ENCODE data around the gene IQCE. TPM values are rescaled to one million over a fixed set of nuclear protein-coding genes. Genes with fewer than 3 reads are reported as not detected.

Gene IQCE
- total RNA-seq, 4 donors from 2014 or later: 27.2 to 187 (median 55.5) TPM

DNA sequence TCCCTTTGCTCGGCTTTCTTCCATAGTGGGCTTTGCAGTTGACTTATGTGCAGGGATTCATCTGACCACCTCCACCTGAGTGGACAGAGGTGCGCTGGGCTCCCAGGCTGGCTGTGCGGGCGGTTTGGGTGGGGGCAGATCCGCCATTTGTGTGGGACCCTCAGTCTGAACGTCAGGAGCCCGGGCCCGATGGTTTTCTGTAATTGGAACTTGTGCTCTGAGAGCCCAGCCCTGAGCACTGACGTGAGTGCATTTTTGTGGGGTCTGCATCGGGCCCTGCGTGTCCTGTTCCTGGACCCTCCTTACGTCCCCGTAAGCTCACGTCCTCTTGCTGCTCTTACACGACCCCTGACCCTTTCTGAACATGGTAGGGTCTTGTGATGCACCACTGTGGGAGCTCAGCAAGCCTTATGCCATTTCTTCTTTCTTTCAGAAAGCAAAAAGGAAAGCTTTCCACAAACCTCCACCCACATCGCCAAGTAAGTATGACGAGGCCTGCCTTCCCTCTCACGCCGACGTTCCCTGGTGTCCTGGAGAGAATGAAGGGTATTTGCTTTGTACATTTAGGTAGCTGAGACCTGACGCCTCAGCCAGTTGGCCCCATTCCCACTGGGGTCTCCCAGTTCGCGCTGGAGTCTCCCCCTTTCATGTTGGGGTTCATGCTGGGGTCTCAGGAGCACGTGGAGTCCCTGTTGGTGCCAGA lies 9.9 kb downstream of the IQCE start:
- in situ Hi-C loops (cut with MboI; ENCODE audit: low pct_ligation_motif_present in 1 of 4, low pct_unique_long_range_greater_than_20kb in 1 of 4, low sequenced_read_pairs in 3 of 4) (no loop called here), intact Hi-C loops (cut with DNase I; ENCODE audit: low total_unique reads) (no loop called here)
- no peak overlapping the region for H3K27ac ChIP-seq
- DNase-seq: no peak
- 87 to 93% methylated on average over 6 to 24 of the region's 24 CpGs for WGBS, 2 donors (ENCODE audit: low coverage in 1 of 2)
- H3K36me3 ChIP-seq: peaks cover 0 to 7% (median 3%) of the 10 kb centered on the region in 4 donors
- peaks cover 0 to 20% (median 0%) of the 10 kb centered on the region in 4 donors for H3K4me1 ChIP-seq
- TF ChIP-seq POLR2AphosphoS5 (IDR thresholded peaks at IDR 0.05) (no peak), EP300 (IDR thresholded peaks at IDR 0.05; ENCODE audit: low read depth) (no peak), POLR2A (IDR thresholded peaks at IDR 0.05) (no peak)
- TF ChIP-seq, protein P1, sequence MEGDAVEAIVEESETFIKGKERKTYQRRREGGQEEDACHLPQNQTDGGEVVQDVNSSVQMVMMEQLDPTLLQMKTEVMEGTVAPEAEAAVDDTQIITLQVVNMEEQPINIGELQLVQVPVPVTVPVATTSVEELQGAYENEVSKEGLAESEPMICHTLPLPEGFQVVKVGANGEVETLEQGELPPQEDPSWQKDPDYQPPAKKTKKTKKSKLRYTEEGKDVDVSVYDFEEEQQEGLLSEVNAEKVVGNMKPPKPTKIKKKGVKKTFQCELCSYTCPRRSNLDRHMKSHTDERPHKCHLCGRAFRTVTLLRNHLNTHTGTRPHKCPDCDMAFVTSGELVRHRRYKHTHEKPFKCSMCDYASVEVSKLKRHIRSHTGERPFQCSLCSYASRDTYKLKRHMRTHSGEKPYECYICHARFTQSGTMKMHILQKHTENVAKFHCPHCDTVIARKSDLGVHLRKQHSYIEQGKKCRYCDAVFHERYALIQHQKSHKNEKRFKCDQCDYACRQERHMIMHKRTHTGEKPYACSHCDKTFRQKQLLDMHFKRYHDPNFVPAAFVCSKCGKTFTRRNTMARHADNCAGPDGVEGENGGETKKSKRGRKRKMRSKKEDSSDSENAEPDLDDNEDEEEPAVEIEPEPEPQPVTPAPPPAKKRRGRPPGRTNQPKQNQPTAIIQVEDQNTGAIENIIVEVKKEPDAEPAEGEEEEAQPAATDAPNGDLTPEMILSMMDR (IDR thresholded peaks at IDR 0.05): no peak
- H3K4me3 ChIP-seq: no peak overlapping the region
- H3K9me3 ChIP-seq: no peaks in the 10 kb centered on the region
- no peaks in the 10 kb centered on the region for H3K27me3 ChIP-seq

DNA sequence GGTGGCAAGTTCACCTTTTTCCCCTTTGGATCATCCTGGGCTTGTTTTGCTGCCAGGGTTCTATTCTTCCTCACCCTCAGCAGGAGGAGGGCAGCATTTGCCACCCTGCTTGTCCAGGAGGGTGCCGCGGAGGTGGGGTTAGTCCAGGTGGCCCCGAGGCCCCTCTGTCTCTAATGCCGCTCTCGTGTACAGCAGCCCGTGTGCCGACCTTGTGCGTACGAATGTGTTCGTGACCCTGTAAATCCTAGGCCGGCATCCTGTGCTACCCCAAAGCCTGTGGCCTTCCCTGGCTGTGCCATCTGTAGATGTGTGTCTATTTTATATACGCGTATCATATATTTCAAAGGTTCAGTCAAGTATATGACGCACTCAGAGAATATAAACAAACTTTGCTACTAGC lies 10.6 kb downstream of the IQCE start:
- Histone ChIP-seq H3K27ac (no peak overlapping the region), H3K4me3 (no peak overlapping the region), H3K9me3 (no peaks in the 10 kb centered on the region), H3K36me3 (peaks cover 0 to 12% (median 3%) of the 10 kb centered on the region in 4 donors), H3K27me3 (no peaks in the 10 kb centered on the region), H3K4me1 (peaks cover 0 to 20% (median 0%) of the 10 kb centered on the region in 4 donors)
- intact Hi-C loops (cut with DNase I; ENCODE audit: low total_unique reads) (no loop called here), in situ Hi-C loops (cut with MboI; ENCODE audit: low pct_ligation_motif_present in 1 of 4, low pct_unique_long_range_greater_than_20kb in 1 of 4, low sequenced_read_pairs in 3 of 4) (no loop called here)
- TF ChIP-seq POLR2AphosphoS5 (IDR thresholded peaks at IDR 0.05): no peak
- TF ChIP-seq, protein P1 (IDR thresholded peaks at IDR 0.05): no peak
- no peak for TF ChIP-seq EP300 (IDR thresholded peaks at IDR 0.05; ENCODE audit: low read depth)
- no peak for TF ChIP-seq POLR2A (IDR thresholded peaks at IDR 0.05)
- DNase-seq: no peak
- 96 to 97% methylated on average over 3 to 14 of the region's 14 CpGs for WGBS, 2 donors (ENCODE audit: low coverage in 1 of 2)

DNA sequence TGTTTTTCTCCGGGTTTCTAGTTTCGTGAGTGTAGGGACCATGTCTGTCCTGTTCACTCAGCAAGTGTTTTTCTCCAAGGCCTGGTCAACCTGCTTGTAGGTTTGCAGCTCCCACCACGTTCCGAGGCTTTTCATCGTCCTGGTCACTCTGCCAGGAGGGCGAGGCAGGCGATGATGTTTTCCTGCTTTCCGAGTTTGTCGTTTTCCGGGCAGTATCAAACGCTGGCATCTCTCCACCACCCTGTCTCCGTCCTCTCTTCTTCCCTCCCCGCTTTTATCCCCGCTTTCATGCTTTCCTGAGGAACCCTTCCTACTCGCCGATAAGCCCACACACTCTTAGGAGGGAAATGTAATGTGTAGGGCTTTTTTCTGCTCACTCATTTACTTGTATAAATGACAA lies 11.2 kb downstream of the IQCE start:
- no peak overlapping the region for H3K4me3 ChIP-seq
- 85 to 100% methylated on average over 4 to 16 of the region's 16 CpGs for WGBS, 2 donors (ENCODE audit: low coverage in 1 of 2)
- in situ Hi-C loops (cut with MboI; ENCODE audit: low pct_ligation_motif_present in 1 of 4, low pct_unique_long_range_greater_than_20kb in 1 of 4, low sequenced_read_pairs in 3 of 4): no loop called here
- H3K27ac ChIP-seq: no peak overlapping the region
- TF ChIP-seq EP300 (IDR thresholded peaks at IDR 0.05; ENCODE audit: low read depth): no peak
- TF ChIP-seq POLR2A (IDR thresholded peaks at IDR 0.05): no peak
- TF ChIP-seq, protein P1 (IDR thresholded peaks at IDR 0.05): no peak
- no peak for TF ChIP-seq POLR2AphosphoS5 (IDR thresholded peaks at IDR 0.05)
- H3K4me1 ChIP-seq: peaks cover 0 to 15% (median 0%) of the 10 kb centered on the region in 4 donors
- H3K9me3 ChIP-seq: no peaks in the 10 kb centered on the region
- H3K36me3 ChIP-seq: peaks cover 0 to 15% (median 3%) of the 10 kb centered on the region in 4 donors
- no peak for DNase-seq
- H3K27me3 ChIP-seq: no peaks in the 10 kb centered on the region
- intact Hi-C loops (cut with DNase I; ENCODE audit: low total_unique reads): no loop called here

DNA sequence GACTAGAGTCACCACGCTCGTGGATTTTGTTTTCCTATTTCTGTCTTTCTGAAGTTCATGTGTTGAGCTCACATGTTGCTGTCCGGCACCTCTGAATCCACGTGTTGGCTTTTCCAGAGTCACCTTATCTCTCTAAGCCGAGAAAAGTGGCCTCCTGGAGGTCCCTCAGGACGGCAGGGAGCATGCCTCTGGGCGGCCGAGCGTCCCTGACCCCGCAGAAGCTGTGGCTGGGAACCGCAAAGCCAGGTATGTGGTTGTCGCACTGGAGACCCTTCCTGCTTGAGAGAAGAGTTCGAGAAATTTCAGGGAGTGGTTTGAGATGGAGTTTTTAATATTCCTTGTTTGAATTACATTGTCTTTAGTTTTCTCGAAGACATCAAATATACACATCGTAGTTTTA lies 12.6 kb downstream of the IQCE start:
- Histone ChIP-seq H3K27me3 (no peaks in the 10 kb centered on the region), H3K36me3 (peaks cover 0 to 15% (median 3%) of the 10 kb centered on the region in 4 donors), H3K9me3 (no peaks in the 10 kb centered on the region), H3K4me1 (peaks cover 0 to 9% (median 0%) of the 10 kb centered on the region in 4 donors), H3K4me3 (no peak overlapping the region), H3K27ac (no peak overlapping the region)
- TF ChIP-seq, protein P1 (IDR thresholded peaks at IDR 0.05): no peak
- TF ChIP-seq EP300 (IDR thresholded peaks at IDR 0.05; ENCODE audit: low read depth) (no peak), POLR2A (IDR thresholded peaks at IDR 0.05) (no peak), POLR2AphosphoS5 (IDR thresholded peaks at IDR 0.05) (no peak)
- in situ Hi-C loops (cut with MboI; ENCODE audit: low pct_ligation_motif_present in 1 of 4, low pct_unique_long_range_greater_than_20kb in 1 of 4, low sequenced_read_pairs in 3 of 4): no loop called here
- DNase-seq: no peak
- 80 to 95% methylated on average over 2 to 15 of the region's 15 CpGs for WGBS, 2 donors (ENCODE audit: low coverage in 1 of 2)
- intact Hi-C loops (cut with DNase I; ENCODE audit: low total_unique reads): no loop called here
